H1 (cell line): ENCODE data around the gene PTPRJ. TPM values are rescaled to one million over a fixed set of nuclear protein-coding genes. Genes with fewer than 3 reads are reported as not detected.

Experiments used
- CTCF ChIA-PET: fragments of 300-600 bp; sonication (Branson Sonifier 250); formaldehyde crosslinking; loops from one replicate; lab custom pipeline; 2021; ENCODE audit not compliant: partially characterized antibody; lab: Charles Lee
- POLR2A ChIA-PET: fragments of 300-600 bp; sonication (Branson Sonifier 250); formaldehyde crosslinking; loops from one replicate; lab custom pipeline; 2021; ENCODE audit warnings: inconsistent platforms; ENCODE audit not compliant: partially characterized antibody; lab: Charles Lee
- DNase-seq, 2 experiments: peaks; one replicate each; pipeline versions ENCODE4 v3.0.0 to v3.0.0-alpha.2; 2010 to 2022; ENCODE audit warnings: low spot score in 2 of 2, low read depth in 1 of 2, mixed read lengths in 1 of 2
- FAIRE-seq: peaks from 2 replicates; lab custom pipeline; 2011; peaks lifted over from hg19 to GRCh38; lab: Jason Lieb, UNC
- H2AFZ ChIP-seq: 2 replicates; pipeline ENCODE4 v1.8.1; 2012; ENCODE audit warnings: low read length, inconsistent platforms
- H2AK5ac ChIP-seq: 2 replicates; pipeline ENCODE4 v1.6.1; 2013; ENCODE audit warnings: low read depth, low read length
- H2BK120ac ChIP-seq: replicated peaks from 2 replicates; pipeline ENCODE3; 2013; ENCODE audit warnings: low read depth, low read length, inconsistent platforms
- H2BK12ac ChIP-seq: 2 replicates; pipeline ENCODE4 v1.6.1; 2013; ENCODE audit warnings: low read depth, low read length
- H2BK15ac ChIP-seq: 2 replicates; pipeline ENCODE4 v1.6.1; 2013; ENCODE audit warnings: low read length
- H2BK20ac ChIP-seq: 2 replicates; pipeline ENCODE4 v1.6.1; 2013; ENCODE audit warnings: low read length
- H2BK5ac ChIP-seq: 2 replicates; pipeline ENCODE4 v1.6.1; 2013; ENCODE audit warnings: low read depth, low read length
- H3K14ac ChIP-seq: 2 replicates; pipeline ENCODE4 v1.6.1; 2013; ENCODE audit warnings: inconsistent platforms; ENCODE audit not compliant: insufficient read length
- H3K18ac ChIP-seq: 2 replicates; pipeline ENCODE4 v1.6.1; 2013; ENCODE audit warnings: low read length; ENCODE audit errors: extremely low read depth
- H3K23ac ChIP-seq: 2 replicates; pipeline ENCODE4 v1.6.1; 2013; ENCODE audit warnings: inconsistent platforms; ENCODE audit not compliant: insufficient read length
- H3K23me2 ChIP-seq: 2 replicates; pipeline ENCODE4 v1.6.1; 2013; ENCODE audit warnings: low read depth, low read length
- H3K27ac ChIP-seq: 2 replicates; pipeline ENCODE4 v1.6.1; 2011; ENCODE audit warnings: low read depth, low read length, inconsistent platforms
- H3K27me3 ChIP-seq, 4 experiments: replicated peaks in 1 of 4; 1 replicate in 1 of 4; 2 replicates in 3 of 4; pipeline versions ENCODE4 v1.6.1 to v1.8.1; 2011 to 2013; ENCODE audit warnings: low read length in 3 of 4, mild to moderate bottlenecking in 3 of 4, inconsistent platforms in 2 of 4, mixed read lengths in 2 of 4, moderate library complexity in 1 of 4; ENCODE audit not compliant: control insufficient read depth in 3 of 4, insufficient read depth in 3 of 4; ENCODE audit errors: extremely low read depth in 1 of 4
- H3K36me3 ChIP-seq, 4 experiments: 2 replicates each; pipeline versions ENCODE4 v1.6.1 to v1.8.1; 2011 to 2013; ENCODE audit warnings: mild to moderate bottlenecking in 4 of 4, low read length in 3 of 4, moderate library complexity in 2 of 4, control low read depth in 1 of 4, inconsistent platforms in 1 of 4; ENCODE audit not compliant: insufficient read depth in 4 of 4, control insufficient read depth in 2 of 4
- H3K4ac ChIP-seq: replicated peaks from 2 replicates; pipeline ENCODE3; 2013; ENCODE audit warnings: low read length, low read depth, mixed read lengths, inconsistent platforms; ENCODE audit not compliant: insufficient read length
- H3K4me1 ChIP-seq, 4 experiments: replicated peaks in 1 of 4; 1 replicate in 1 of 4; 2 replicates in 3 of 4; pipeline versions ENCODE4 v1.6.1 to v1.8.1; 2011 to 2013; ENCODE audit warnings: low read length in 3 of 4, inconsistent platforms in 2 of 4, mixed read lengths in 1 of 4; ENCODE audit not compliant: insufficient read depth in 4 of 4, control insufficient read depth in 3 of 4
- H3K4me2 ChIP-seq, 2 experiments: 2 replicates each; pipeline versions ENCODE4 v1.6.1 to v1.8.1; 2011 to 2013; ENCODE audit warnings: low read depth in 2 of 2, low read length in 2 of 2, control low read depth in 1 of 2, inconsistent platforms in 1 of 2, mild to moderate bottlenecking in 1 of 2; ENCODE audit not compliant: insufficient read depth in 1 of 2
- H3K4me3 ChIP-seq, 4 experiments: fragments of 200-600, 300-600 bp in 1 of 4; sonication (generic), shearing (Covaris generic), sonication (Bioruptor Twin) in 1 of 4; 2 replicates each; pipeline versions ENCODE4 v1.5.1 to v1.8.1; 2011 to 2016; ENCODE audit warnings: low read length in 4 of 4, low read depth in 3 of 4, control low read depth in 2 of 4, inconsistent platforms in 2 of 4, mild to moderate bottlenecking in 2 of 4, mixed read lengths in 1 of 4, moderate library complexity in 1 of 4; ENCODE audit not compliant: insufficient read depth in 2 of 4; ENCODE audit errors: extremely low read depth in 1 of 4
- H3K56ac ChIP-seq: replicated peaks from 2 replicates; pipeline ENCODE3; 2013; ENCODE audit warnings: low read depth, mild to moderate bottlenecking, mixed read lengths, low read length, inconsistent platforms; ENCODE audit not compliant: insufficient read length
- H3K79me1 ChIP-seq: 2 replicates; pipeline ENCODE4 v1.6.1; 2013; ENCODE audit warnings: low read depth, low read length, control low read depth
- H3K79me2 ChIP-seq, 2 experiments: 2 replicates each; pipeline versions ENCODE4 v1.6.1 to v1.8.1; 2012 to 2013; ENCODE audit warnings: low read length in 2 of 2, mild to moderate bottlenecking in 2 of 2, inconsistent platforms in 1 of 2; ENCODE audit not compliant: insufficient read depth in 2 of 2, control insufficient read depth in 1 of 2
- H3K9ac ChIP-seq, 4 experiments: replicated peaks in 1 of 4; 1 replicate in 1 of 4; 2 replicates in 3 of 4; pipeline versions ENCODE4 v1.6.1 to v1.8.1; 2011 to 2013; ENCODE audit warnings: low read depth in 3 of 4, low read length in 3 of 4, control low read depth in 2 of 4, mild to moderate bottlenecking in 2 of 4, moderate library complexity in 2 of 4, inconsistent platforms in 1 of 4; ENCODE audit errors: extremely low read depth in 1 of 4
- H3K9me3 ChIP-seq, 2 experiments: 2 replicates each; pipeline versions ENCODE4 v1.6.1 to v1.8.1; 2012 to 2013; ENCODE audit warnings: mild to moderate bottlenecking in 2 of 2, moderate library complexity in 2 of 2, control low read depth in 1 of 2, inconsistent platforms in 1 of 2, low read depth in 1 of 2, low read length in 1 of 2, mixed read lengths in 1 of 2; ENCODE audit not compliant: insufficient read depth in 2 of 2
- H4K20me1 ChIP-seq, 2 experiments: replicated peaks in 1 of 2; 2 replicates each; pipeline versions ENCODE3 to v1.8.1; 2011 to 2013; ENCODE audit warnings: inconsistent platforms in 2 of 2, low read length in 2 of 2, mild to moderate bottlenecking in 1 of 2; ENCODE audit not compliant: insufficient read depth in 2 of 2, control insufficient read depth in 1 of 2
- H4K5ac ChIP-seq: 2 replicates; pipeline ENCODE4 v1.6.1; 2013; ENCODE audit warnings: low read length, low read depth, mixed read lengths, inconsistent platforms; ENCODE audit not compliant: insufficient read length
- H4K8ac ChIP-seq: 2 replicates; pipeline ENCODE4 v1.8.0; 2013; ENCODE audit warnings: mild to moderate bottlenecking, moderate library complexity, low read length, inconsistent platforms; ENCODE audit not compliant: insufficient read depth; ENCODE audit errors: extremely low read depth
- H4K91ac ChIP-seq: replicated peaks from 2 replicates; pipeline ENCODE3; 2013; ENCODE audit warnings: low read length, mixed read lengths, inconsistent platforms; ENCODE audit not compliant: insufficient read length
- SP1 ChIP-seq: IDR thresholded peaks from 2 replicates; pipeline ENCODE4 v1.6.1; 2011; ENCODE audit warnings: low read depth, low read length
- TCF12 ChIP-seq: IDR thresholded peaks from 2 replicates; pipeline ENCODE4 v1.6.1; 2011; ENCODE audit warnings: low read depth, mild to moderate bottlenecking, low read length
- WGBS, 2 experiments: shearing (Covaris generic) in 1 of 2; methylation state at CpG; one replicate each; pipeline versions ENCODE4 v1.1.6 to v1.1.7; 2013 to 2015; ENCODE audit warnings: low lambda C conversion rate in 2 of 2, mixed read lengths in 2 of 2, inconsistent platforms in 1 of 2, low coverage in 1 of 2, missing lambda C conversion rate in 1 of 2; ENCODE audit not compliant: insufficient replicate concordance in 2 of 2, insufficient coverage in 1 of 2, insufficient read length in 1 of 2; ENCODE audit errors: extremely low coverage in 1 of 2, missing lambda C conversion rate in 1 of 2; 5-methylcytosine and 5-hydroxymethylcytosine counted together
- polyA plus RNA-seq, 7 experiments: library from polyadenylated mRNA; depleted of rRNA in 3 of 7; stranded (reverse) in 5 of 7; unstranded in 2 of 7; fragments of >200 nt in 5 of 7; fragments of 200-250 nt in 2 of 7; gene quantifications; 1 replicate in 5 of 7; 2 replicates in 1 of 7; 4 replicates in 1 of 7; pipeline versions ENCODE4 v1.2.1 to v1.2.3, GENCODE V29; 2011 to 2013; ENCODE audit warnings: missing spikeins in 2 of 7, mixed read lengths in 2 of 7
- total RNA-seq: library from RNA; stranded (reverse); fragmentation: NEBNext Ultra II Directional; extraction: Animal tissue kit (Norgen Biotek cat#: 25700); gene quantifications from 2 replicates; pipeline ENCODE4 v1.2.1, GENCODE V29; 2021

The PTPRJ gene
- total and polyA plus RNA-seq, 2 of the 8 experiments (the other 6 are each of a cell fraction or from before 2014, with no cell fraction given) = 4.4 to 22.6 TPM

- FAIRE-seq (no peak), DNase-seq (no peak)
- H3K9me3 ChIP-seq = peaks cover 36 to 44% of the 10 kb centered on the region in 2 experiments
- no peaks in the 10 kb centered on the region for H3K23me2 ChIP-seq
- POLR2A ChIA-PET = no interaction called here
- H2BK12ac ChIP-seq = no peak overlapping the region
- H3K27ac ChIP-seq = no peak overlapping the region
- H3K4me3 ChIP-seq = no peak overlapping the region
- no peak overlapping the region for H4K5ac ChIP-seq
- TF ChIP-seq TCF12 (no peak), SP1 (no peak)
- no peak overlapping the region for H3K14ac ChIP-seq
- H2AFZ ChIP-seq = no peak overlapping the region
- no peak overlapping the region for H2BK20ac ChIP-seq
- no peak overlapping the region for H2AK5ac ChIP-seq
- no peaks in the 10 kb centered on the region for H4K20me1 ChIP-seq
- H2BK15ac ChIP-seq = no peak overlapping the region
- no peak overlapping the region for H3K9ac ChIP-seq
- H4K91ac ChIP-seq = no peak overlapping the region
- H2BK5ac ChIP-seq = no peak overlapping the region
- no peak overlapping the region for H3K56ac ChIP-seq
- H3K79me2 ChIP-seq = no peaks in the 10 kb centered on the region
- CTCF ChIA-PET = no interaction called here
- no peak overlapping the region for H3K4ac ChIP-seq
- no peak overlapping the region for H3K23ac ChIP-seq
- H3K18ac ChIP-seq = no peak overlapping the region
- H3K79me1 ChIP-seq = no peaks in the 10 kb centered on the region
- no peak overlapping the region for H3K4me2 ChIP-seq
- H3K4me1 ChIP-seq = no peaks in the 10 kb centered on the region
- H3K27me3 ChIP-seq = no peaks in the 10 kb centered on the region; a peak in 1 of 7 replicates
- no peak overlapping the region for H4K8ac ChIP-seq
- no peak overlapping the region for H2BK120ac ChIP-seq
- 95% methylated on average over 4 of the region's 4 CpGs; no CpG with 5 or more reads in 1 of the 2 experiments for WGBS, 2 experiments
- H3K36me3 ChIP-seq = no peaks in the 10 kb centered on the region
Measured at GRCh38 chr11:48177661-48178060, 197.3 kb downstream of the PTPRJ start.
